Measurements from ENCODE around the gene GPATCH11. TPM values are rescaled to one million over a fixed set of nuclear protein-coding genes. Genes with fewer than 3 reads are reported as not detected.

The GPATCH11 gene
- total and polyA plus RNA-seq, 2 donors (not counting 1 experiment from before 2014, with no cell fraction given): 5.9 to 7.9 TPM

GRCh38 chr2:37061013-37061711 lies 23.2 kb upstream of the GPATCH11 start:
- no peak overlapping the region for H3K4me3 ChIP-seq (replicated peaks in 1 of 4; ENCODE audit: control extremely low read depth in 1 of 4, insufficient read depth in 1 of 4, low read depth in 3 of 4, low read length in 4 of 4)
- no peaks in the 10 kb centered on the region for H3K27me3 ChIP-seq (ENCODE audit: control insufficient read depth, insufficient read depth, low read length)
- TF ChIP-seq, protein P1, sequence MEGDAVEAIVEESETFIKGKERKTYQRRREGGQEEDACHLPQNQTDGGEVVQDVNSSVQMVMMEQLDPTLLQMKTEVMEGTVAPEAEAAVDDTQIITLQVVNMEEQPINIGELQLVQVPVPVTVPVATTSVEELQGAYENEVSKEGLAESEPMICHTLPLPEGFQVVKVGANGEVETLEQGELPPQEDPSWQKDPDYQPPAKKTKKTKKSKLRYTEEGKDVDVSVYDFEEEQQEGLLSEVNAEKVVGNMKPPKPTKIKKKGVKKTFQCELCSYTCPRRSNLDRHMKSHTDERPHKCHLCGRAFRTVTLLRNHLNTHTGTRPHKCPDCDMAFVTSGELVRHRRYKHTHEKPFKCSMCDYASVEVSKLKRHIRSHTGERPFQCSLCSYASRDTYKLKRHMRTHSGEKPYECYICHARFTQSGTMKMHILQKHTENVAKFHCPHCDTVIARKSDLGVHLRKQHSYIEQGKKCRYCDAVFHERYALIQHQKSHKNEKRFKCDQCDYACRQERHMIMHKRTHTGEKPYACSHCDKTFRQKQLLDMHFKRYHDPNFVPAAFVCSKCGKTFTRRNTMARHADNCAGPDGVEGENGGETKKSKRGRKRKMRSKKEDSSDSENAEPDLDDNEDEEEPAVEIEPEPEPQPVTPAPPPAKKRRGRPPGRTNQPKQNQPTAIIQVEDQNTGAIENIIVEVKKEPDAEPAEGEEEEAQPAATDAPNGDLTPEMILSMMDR (conservative IDR thresholded peaks at IDR 0.05 in 1 of 2, IDR thresholded peaks at IDR 0.05 in 1 of 2; ENCODE audit: low read depth in 1 of 2, low read length in 2 of 2): no peak
- no peak for TF ChIP-seq EZH2 (IDR thresholded peaks at IDR 0.05; ENCODE audit: low read length, missing control alignments)
- H2AFZ ChIP-seq (ENCODE audit: low read length): no peak overlapping the region
- no peak for DNase-seq (ENCODE audit: low read depth in 2 of 2)
- H3K79me2 ChIP-seq (ENCODE audit: control insufficient read depth, insufficient read depth, low read length): no peaks in the 10 kb centered on the region
- peaks cover 3% of the 10 kb centered on the region for H3K36me3 ChIP-seq (ENCODE audit: control insufficient read depth, insufficient read depth, low read length)
- H3K27ac ChIP-seq (ENCODE audit: insufficient read depth, low read length): no peak overlapping the region
- H4K20me1 ChIP-seq (ENCODE audit: control insufficient read depth, extremely low read depth, insufficient read depth, low read length): no peaks in the 10 kb centered on the region
- no peaks in the 10 kb centered on the region for H3K4me1 ChIP-seq (ENCODE audit: control insufficient read depth, extremely low read depth, insufficient read depth, low read length)
- no peak overlapping the region for H3K4me2 ChIP-seq (ENCODE audit: extremely low read depth, insufficient read depth, low read length)
- H3K9me3 ChIP-seq (ENCODE audit: control insufficient read depth, insufficient read depth, low read depth, low read length): no peaks in the 10 kb centered on the region
- H3K9ac ChIP-seq (ENCODE audit: insufficient read depth, low read length): no peak overlapping the region

GRCh38 chr2:37061776-37062175 lies 22.5 kb upstream of the GPATCH11 start:
- H2AFZ ChIP-seq (ENCODE audit: low read length): no peak overlapping the region
- no peaks in the 10 kb centered on the region for H3K27me3 ChIP-seq (ENCODE audit: control insufficient read depth, insufficient read depth, low read length)
- H3K36me3 ChIP-seq (ENCODE audit: control insufficient read depth, insufficient read depth, low read length): peaks cover 3% of the 10 kb centered on the region

GRCh38 chr2:37068686-37069085 lies 15.6 kb upstream of the GPATCH11 start:
- Histone ChIP-seq H3K4me1 (ENCODE audit: control insufficient read depth, extremely low read depth, insufficient read depth, low read length) (no peaks in the 10 kb centered on the region), H3K27ac (ENCODE audit: insufficient read depth, low read length) (no peak overlapping the region), H3K79me2 (ENCODE audit: control insufficient read depth, insufficient read depth, low read length) (no peaks in the 10 kb centered on the region), H3K36me3 (ENCODE audit: control insufficient read depth, insufficient read depth, low read length) (peaks cover 3% of the 10 kb centered on the region), H3K9ac (ENCODE audit: insufficient read depth, low read length) (no peak overlapping the region), H3K9me3 (ENCODE audit: control insufficient read depth, insufficient read depth, low read depth, low read length) (no peaks in the 10 kb centered on the region), H2AFZ (ENCODE audit: low read length) (no peak overlapping the region), H3K4me3 (replicated peaks in 1 of 4; ENCODE audit: control extremely low read depth in 1 of 4, insufficient read depth in 1 of 4, low read depth in 3 of 4, low read length in 4 of 4) (no peak overlapping the region), H4K20me1 (ENCODE audit: control insufficient read depth, extremely low read depth, insufficient read depth, low read length) (no peaks in the 10 kb centered on the region), H3K4me2 (ENCODE audit: extremely low read depth, insufficient read depth, low read length) (no peak overlapping the region), H3K27me3 (ENCODE audit: control insufficient read depth, insufficient read depth, low read length) (no peaks in the 10 kb centered on the region)
- no peak for TF ChIP-seq EZH2 (IDR thresholded peaks at IDR 0.05; ENCODE audit: low read length, missing control alignments)
- TF ChIP-seq, protein P1 (conservative IDR thresholded peaks at IDR 0.05 in 1 of 2, IDR thresholded peaks at IDR 0.05 in 1 of 2; ENCODE audit: low read depth in 1 of 2, low read length in 2 of 2): no peak
- no peak for DNase-seq (ENCODE audit: low read depth in 2 of 2)

More at GRCh38 chr2:37061776-37062175, 22.5 kb upstream of the GPATCH11 start:
- Histone ChIP-seq H3K79me2 (ENCODE audit: control insufficient read depth, insufficient read depth, low read length) (no peaks in the 10 kb centered on the region), H3K4me3 (replicated peaks in 1 of 4; ENCODE audit: control extremely low read depth in 1 of 4, insufficient read depth in 1 of 4, low read depth in 3 of 4, low read length in 4 of 4) (no peak overlapping the region), H3K27ac (ENCODE audit: insufficient read depth, low read length) (no peak overlapping the region), H3K4me1 (ENCODE audit: control insufficient read depth, extremely low read depth, insufficient read depth, low read length) (no peaks in the 10 kb centered on the region), H4K20me1 (ENCODE audit: control insufficient read depth, extremely low read depth, insufficient read depth, low read length) (no peaks in the 10 kb centered on the region), H3K9me3 (ENCODE audit: control insufficient read depth, insufficient read depth, low read depth, low read length) (no peaks in the 10 kb centered on the region), H3K9ac (ENCODE audit: insufficient read depth, low read length) (no peak overlapping the region), H3K4me2 (ENCODE audit: extremely low read depth, insufficient read depth, low read length) (no peak overlapping the region)
- no peak for DNase-seq (ENCODE audit: low read depth in 2 of 2)
- TF ChIP-seq, protein P1 (conservative IDR thresholded peaks at IDR 0.05 in 1 of 2, IDR thresholded peaks at IDR 0.05 in 1 of 2; ENCODE audit: low read depth in 1 of 2, low read length in 2 of 2): no peak
- no peak for TF ChIP-seq EZH2 (IDR thresholded peaks at IDR 0.05; ENCODE audit: low read length, missing control alignments)

Measured in fibroblast of lung (primary cell).